WERI-Rb-1 (cell line): ENCODE results near the gene CFAP299.

Experiments used
- DNase-seq: peaks from one replicate; pipeline ENCODE4 v3.0.0-alpha.2; 2020
- H3K27ac ChIP-seq: fragments of 250-450 bp; sonication (Bioruptor Pico); 2 replicates; pipeline ENCODE4 v1.5.1; 2020; ENCODE audit warnings: mild to moderate bottlenecking, moderate library complexity
- H3K27me3 ChIP-seq: fragments of 250-450 bp; sonication (Bioruptor Pico); 2 replicates; pipeline ENCODE4 v1.5.1; 2021; ENCODE audit warnings: mild to moderate bottlenecking, low read depth, moderate library complexity; ENCODE audit not compliant: insufficient read depth, severe bottlenecking
- H3K36me3 ChIP-seq: fragments of 250-450 bp; sonication (Bioruptor Pico); 2 replicates; pipeline ENCODE4 v1.5.1; 2020; ENCODE audit warnings: mild to moderate bottlenecking, moderate library complexity
- H3K4me3 ChIP-seq: 2 replicates; pipeline ENCODE4 v1.5.1; 2011; ENCODE audit warnings: low read depth, mild to moderate bottlenecking, control low read depth, low read length
- H3K9me3 ChIP-seq: fragments of 250-450 bp; sonication (Bioruptor Pico); 2 replicates; pipeline ENCODE4 v1.5.1; 2021; ENCODE audit warnings: mild to moderate bottlenecking, moderate library complexity; ENCODE audit not compliant: severe bottlenecking
- TF ChIP-seq, protein P1 (sequence below): IDR thresholded peaks from 2 replicates; pipeline ENCODE4 v1.5.1; 2011; ENCODE audit warnings: low read depth, mild to moderate bottlenecking, control low read depth, inconsistent platforms, low read length

Gene CFAP299

DNA sequence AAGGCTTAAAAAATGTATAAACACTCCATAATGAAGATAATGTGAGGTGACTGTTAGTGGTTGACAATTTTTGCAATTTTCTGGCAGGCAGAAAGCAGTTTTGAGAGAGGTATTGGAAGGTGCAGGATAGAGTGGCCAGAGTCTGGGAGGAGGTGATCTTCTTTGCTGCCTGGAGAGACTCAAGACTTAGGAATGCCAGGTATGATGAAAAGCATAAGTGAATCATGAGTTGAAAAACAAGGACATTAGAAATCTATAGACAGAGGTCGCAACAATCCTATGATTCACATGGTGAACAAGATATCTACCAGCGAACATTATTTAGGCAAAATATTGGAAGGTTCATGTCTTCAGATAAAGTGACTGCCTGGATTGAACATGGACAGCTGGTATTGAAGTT lies 118.5 kb downstream of the CFAP299 start:
- no peak for DNase-seq
- no peak overlapping the region for H3K4me3 ChIP-seq
- no peaks in the 10 kb centered on the region for H3K36me3 ChIP-seq
- TF ChIP-seq, protein P1, sequence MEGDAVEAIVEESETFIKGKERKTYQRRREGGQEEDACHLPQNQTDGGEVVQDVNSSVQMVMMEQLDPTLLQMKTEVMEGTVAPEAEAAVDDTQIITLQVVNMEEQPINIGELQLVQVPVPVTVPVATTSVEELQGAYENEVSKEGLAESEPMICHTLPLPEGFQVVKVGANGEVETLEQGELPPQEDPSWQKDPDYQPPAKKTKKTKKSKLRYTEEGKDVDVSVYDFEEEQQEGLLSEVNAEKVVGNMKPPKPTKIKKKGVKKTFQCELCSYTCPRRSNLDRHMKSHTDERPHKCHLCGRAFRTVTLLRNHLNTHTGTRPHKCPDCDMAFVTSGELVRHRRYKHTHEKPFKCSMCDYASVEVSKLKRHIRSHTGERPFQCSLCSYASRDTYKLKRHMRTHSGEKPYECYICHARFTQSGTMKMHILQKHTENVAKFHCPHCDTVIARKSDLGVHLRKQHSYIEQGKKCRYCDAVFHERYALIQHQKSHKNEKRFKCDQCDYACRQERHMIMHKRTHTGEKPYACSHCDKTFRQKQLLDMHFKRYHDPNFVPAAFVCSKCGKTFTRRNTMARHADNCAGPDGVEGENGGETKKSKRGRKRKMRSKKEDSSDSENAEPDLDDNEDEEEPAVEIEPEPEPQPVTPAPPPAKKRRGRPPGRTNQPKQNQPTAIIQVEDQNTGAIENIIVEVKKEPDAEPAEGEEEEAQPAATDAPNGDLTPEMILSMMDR = no peak
- H3K27ac ChIP-seq = no peak overlapping the region
- no peaks in the 10 kb centered on the region for H3K27me3 ChIP-seq
- no peaks in the 10 kb centered on the region for H3K9me3 ChIP-seq

DNA sequence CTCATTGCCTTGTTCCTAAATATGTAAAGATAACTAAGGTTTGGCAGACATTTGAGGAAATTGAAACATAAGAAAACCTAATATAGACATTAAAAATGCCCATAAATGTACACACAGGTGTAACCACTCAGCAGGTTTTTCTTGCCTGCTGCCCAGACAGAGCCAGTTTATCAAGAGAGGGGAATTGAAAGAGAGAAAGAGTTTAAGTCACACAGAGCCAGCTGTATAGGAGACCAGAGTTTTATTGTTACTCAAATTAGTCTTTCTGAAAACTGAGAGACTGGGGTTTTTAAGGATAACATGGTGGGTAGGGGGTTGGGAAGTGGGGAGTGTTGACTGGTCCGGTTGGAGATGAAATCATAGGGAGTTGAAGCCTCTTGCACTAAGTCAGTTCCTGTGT lies 119.0 kb downstream of the CFAP299 start:
- Histone ChIP-seq H3K4me3 (no peak overlapping the region), H3K36me3 (no peaks in the 10 kb centered on the region), H3K9me3 (no peaks in the 10 kb centered on the region), H3K27ac (no peak overlapping the region), H3K27me3 (no peaks in the 10 kb centered on the region)
- TF ChIP-seq, protein P1 = no peak
- DNase-seq = no peak

DNA sequence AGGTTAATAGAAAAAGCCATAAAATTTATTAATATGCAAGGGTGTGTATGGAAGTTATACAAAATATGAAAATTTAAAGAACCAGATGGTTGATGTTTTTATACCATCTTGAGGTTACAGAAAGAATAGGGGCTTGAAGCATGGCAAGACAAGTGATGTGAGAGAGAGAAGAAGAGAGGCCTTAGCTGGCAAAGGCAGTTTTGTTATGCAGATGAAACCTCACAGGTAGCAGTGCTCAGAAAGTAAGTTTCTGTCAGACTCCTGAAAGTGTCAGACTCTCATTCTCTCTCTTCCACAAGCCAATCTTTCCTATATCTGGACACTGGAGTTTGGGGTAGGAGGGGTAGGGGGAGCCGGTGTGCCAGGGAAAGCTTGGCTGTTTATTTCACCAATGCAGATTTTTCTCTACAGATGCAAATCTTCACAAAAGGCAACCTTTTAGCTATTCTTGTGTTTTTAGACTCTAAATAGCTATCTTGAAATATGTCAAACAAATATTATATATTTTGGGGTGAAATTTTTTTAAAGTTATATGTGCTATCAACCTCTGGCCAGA lies 124.5 kb downstream of the CFAP299 start:
- Histone ChIP-seq H3K36me3 (no peaks in the 10 kb centered on the region), H3K27ac (no peak overlapping the region), H3K9me3 (no peaks in the 10 kb centered on the region), H3K27me3 (peaks cover 4% of the 10 kb centered on the region), H3K4me3 (no peak overlapping the region)
- DNase-seq = no peak
- TF ChIP-seq, protein P1 = 0 out of 2 replicates have a peak, but pooled peaks have one; percentile 26

DNA sequence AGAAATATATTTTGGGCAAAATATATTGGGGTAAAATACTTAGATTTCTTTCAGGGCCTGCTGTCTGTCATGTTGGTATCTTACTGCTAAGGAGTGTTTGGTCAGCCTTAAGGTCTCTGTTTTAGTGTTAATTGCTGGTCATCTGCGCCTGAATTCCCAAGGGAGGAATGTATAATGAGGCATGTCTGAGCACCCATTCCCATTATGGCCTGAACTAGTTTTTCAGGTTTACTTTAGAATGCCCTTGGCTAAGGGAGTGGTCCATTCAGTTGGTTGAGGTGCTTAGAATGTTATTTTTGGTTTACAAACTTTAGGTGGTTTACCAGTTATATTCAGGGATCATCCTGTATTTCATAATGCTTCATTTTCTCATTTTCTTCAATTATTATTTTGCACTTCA lies 125.9 kb downstream of the CFAP299 start:
- H3K9me3 ChIP-seq = no peaks in the 10 kb centered on the region
- no peak overlapping the region for H3K27ac ChIP-seq
- H3K36me3 ChIP-seq = no peaks in the 10 kb centered on the region
- H3K27me3 ChIP-seq = peaks cover 4% of the 10 kb centered on the region
- no peak for DNase-seq
- TF ChIP-seq, protein P1 = no peak
- no peak overlapping the region for H3K4me3 ChIP-seq

DNA sequence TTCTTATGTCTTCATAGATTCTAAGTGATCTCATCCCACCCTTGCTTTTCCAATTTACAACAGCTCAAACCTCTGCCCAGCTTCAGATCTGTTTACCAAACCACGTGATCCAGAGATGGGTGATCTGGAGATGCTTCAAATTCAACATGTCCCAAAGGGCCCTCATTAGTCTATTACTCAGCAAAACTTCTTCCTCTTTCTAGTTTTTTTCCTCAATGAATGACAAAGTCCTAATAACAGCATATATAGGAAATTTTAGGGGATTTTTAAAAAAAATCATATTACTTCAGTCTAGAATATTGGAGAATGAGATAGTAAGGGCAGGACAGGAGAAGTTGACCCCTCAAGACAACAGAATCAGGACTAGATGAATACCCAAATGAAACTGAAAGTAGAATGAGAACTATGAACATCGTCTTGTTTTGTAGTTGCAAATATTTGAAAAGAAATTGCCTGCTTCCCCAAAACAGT lies 127.1 kb downstream of the CFAP299 start:
- Histone ChIP-seq H3K4me3 (no peak overlapping the region), H3K27ac (no peak overlapping the region), H3K9me3 (no peaks in the 10 kb centered on the region), H3K36me3 (no peaks in the 10 kb centered on the region), H3K27me3 (peaks cover 4% of the 10 kb centered on the region)
- TF ChIP-seq, protein P1 = no peak
- DNase-seq = no peak

DNA sequence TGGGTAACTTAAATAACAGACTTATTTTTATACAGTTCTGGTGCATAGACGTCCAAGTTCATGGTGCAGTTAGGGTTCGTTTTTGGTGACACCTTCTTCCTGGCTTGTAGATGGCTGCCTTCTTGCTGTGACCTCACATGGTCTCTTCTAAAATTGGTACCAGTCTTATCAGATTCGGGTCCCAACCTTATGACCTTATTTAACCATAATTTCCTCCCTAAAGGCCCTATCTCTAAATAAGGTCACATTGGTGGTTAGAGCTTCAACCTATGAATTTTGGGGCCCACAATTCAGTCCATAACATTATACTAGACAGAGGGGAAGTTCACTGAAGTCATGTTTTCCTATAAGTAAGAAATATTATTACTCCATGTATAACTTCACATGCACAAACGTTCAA lies 128.0 kb downstream of the CFAP299 start:
- H3K9me3 ChIP-seq = no peaks in the 10 kb centered on the region
- no peaks in the 10 kb centered on the region for H3K36me3 ChIP-seq
- TF ChIP-seq, protein P1 = no peak
- H3K27ac ChIP-seq = no peak overlapping the region
- peaks cover 4% of the 10 kb centered on the region for H3K27me3 ChIP-seq
- no peak for DNase-seq
- no peak overlapping the region for H3K4me3 ChIP-seq
